IPS-15b (cell line): ENCODE data around the gene PPOX.

Source experiments
- H3K27me3 ChIP-seq: one replicate; pipeline ENCODE4 v1.6.1; 2013; ENCODE audit warnings: low read length; ENCODE audit not compliant: control insufficient read depth, insufficient read depth
- H3K36me3 ChIP-seq: one replicate; pipeline ENCODE4 v1.6.1; 2013; ENCODE audit warnings: low read length; ENCODE audit not compliant: control insufficient read depth, insufficient read depth
- H3K4me1 ChIP-seq: one replicate; pipeline ENCODE4 v1.6.1; 2013; ENCODE audit warnings: mild to moderate bottlenecking, low read length; ENCODE audit not compliant: control insufficient read depth, insufficient read depth
- H3K4me3 ChIP-seq: one replicate; pipeline ENCODE4 v1.5.1; 2013; ENCODE audit warnings: low read depth, low read length
- H3K9ac ChIP-seq: one replicate; pipeline ENCODE4 v1.6.1; 2013; ENCODE audit warnings: low read depth, mild to moderate bottlenecking, low read length
- H3K9me3 ChIP-seq: one replicate; pipeline ENCODE4 v1.6.1; 2013; ENCODE audit warnings: mild to moderate bottlenecking, low read length; ENCODE audit not compliant: control insufficient read depth, insufficient read depth

Gene PPOX

DNA sequence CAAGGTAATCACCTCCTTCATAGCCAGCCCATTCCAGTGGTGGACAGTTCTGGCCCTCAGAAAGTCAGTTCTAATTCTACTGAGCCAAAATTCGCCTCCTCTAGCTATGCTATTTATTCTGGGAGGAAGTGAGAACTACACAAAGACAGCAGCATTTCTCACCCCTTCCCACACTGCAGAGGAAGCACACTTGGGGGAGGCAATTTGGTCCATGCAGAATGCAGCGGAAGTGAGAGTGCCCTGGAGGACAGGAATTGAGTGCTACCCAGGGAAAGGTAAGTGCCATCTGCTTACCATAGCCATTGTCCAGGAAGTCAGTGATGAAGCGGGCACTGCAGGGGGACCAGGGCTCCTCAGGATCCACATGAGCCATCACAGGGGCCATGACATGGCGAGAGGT lies 28.9 kb downstream of the PPOX start:
- Histone ChIP-seq H3K36me3 (peaks cover 14% of the 10 kb centered on the region), H3K9me3 (no peaks in the 10 kb centered on the region), H3K27me3 (no peaks in the 10 kb centered on the region), H3K4me1 (peaks cover 34% of the 10 kb centered on the region), H3K9ac (no peak overlapping the region), H3K4me3 (no peak overlapping the region)

DNA sequence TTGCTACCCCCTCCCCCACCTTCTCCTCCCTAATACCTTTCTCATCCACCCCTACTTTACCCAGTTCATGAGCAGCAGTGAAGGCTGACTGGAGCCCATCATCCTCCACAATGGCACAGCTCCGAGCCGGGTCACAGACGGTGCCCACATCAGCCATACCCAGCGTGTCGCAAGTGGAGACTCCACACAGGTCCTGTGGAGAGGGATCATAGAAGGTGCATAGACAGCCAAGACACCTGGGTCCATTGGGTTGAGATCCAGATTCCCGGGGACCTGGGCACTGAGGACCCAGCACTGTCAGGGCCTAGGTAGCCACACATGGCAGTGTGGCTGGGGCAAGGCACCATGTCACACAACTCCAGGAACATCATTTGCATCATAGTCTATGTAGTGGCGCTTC lies 29.9 kb downstream of the PPOX start:
- Histone ChIP-seq H3K4me1 (peaks cover 43% of the 10 kb centered on the region), H3K27me3 (no peaks in the 10 kb centered on the region), H3K9ac (no peak overlapping the region)

DNA sequence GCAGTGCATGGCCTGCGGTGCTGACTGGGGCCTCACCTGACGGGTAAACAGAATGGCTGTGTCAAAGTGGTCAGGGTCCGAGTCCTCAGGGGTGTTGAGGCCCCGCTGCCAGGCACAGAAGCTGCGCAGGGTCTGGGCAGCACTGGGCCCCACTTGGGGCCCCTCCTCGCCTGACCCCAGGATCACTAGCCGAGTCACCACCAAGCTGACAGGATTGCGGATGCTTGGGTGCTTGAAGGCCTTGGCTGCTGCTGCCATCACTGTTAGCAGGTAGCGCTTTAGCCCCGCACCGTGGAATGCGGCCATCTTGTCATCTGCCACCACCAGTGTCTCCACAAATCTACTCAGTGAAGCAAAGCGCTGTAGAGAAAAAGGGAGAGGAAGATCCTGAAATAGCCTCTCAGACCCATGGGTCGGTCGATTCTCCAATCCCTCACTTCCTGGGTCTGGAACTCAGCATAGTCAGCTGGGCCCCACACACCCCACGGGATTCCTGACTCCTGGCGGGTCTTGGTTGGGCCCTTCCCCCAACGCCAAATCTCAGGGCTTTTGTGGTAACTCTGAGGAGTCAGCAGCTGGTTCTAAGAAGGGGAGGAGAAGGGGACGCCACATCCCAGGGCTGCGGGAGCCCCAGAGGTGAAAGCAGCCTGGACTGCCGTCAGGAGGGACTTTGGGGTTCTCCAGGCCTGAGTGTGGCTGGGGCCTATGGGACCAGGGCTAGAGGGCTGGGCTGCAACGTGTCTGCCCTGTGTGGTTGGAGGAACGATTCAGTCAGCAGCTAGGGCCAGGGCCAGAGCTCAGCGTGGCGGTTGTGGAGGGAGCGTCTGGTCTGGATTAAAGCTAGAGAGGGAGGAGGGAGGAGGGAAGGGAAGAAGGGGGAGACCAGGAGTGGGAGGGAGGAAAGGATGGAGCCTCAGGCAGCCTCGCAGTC lies 30.6 kb downstream of the PPOX start:
- peak overlapping the region; percentile 54 for H3K9ac ChIP-seq
- no peaks in the 10 kb centered on the region for H3K27me3 ChIP-seq
- H3K4me1 ChIP-seq = peaks cover 48% of the 10 kb centered on the region
- peak overlapping the region; percentile 50 for H3K4me3 ChIP-seq
- peaks cover 14% of the 10 kb centered on the region for H3K36me3 ChIP-seq
- H3K9me3 ChIP-seq = no peaks in the 10 kb centered on the region

More for the DNA sequence above, 29.9 kb downstream of the PPOX start:
- Histone ChIP-seq H3K4me3 (no peak overlapping the region), H3K9me3 (no peaks in the 10 kb centered on the region), H3K36me3 (peaks cover 14% of the 10 kb centered on the region)

DNA sequence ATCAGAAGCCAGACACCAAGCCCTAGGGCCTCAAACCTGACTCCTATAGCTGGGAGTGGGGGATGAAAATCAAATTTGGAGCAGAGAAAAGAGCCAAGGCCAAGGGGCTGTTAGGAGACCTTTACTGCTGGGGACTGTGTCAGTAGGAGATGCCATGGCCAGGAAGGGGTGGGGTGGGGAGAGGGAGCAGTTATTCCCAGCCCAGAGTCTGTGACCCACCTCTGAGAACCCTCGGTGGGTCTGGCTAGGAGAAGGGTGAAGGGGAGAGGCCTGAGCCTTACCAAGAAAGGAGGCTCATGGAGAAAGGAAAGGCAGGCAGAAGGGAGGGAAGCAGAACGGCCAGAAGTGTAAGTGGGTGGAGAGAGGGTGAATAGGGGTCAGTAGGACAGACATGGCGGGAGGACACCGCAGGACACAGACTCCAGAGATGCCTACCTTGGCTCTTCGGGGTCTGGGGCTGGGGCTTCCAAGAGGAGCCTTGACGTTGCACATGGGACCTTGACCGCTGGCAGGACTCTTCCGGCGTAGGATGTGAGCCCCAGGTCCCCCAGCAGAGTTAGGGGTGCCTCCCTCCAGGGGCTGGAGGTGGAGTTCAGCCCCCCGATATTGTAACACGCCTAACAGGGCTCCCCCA lies 31.5 kb downstream of the PPOX start:
- peak overlapping the region; percentile 50 for H3K4me3 ChIP-seq
- peaks cover 47% of the 10 kb centered on the region for H3K4me1 ChIP-seq
- peaks cover 14% of the 10 kb centered on the region for H3K36me3 ChIP-seq
- H3K27me3 ChIP-seq = no peaks in the 10 kb centered on the region
- no peaks in the 10 kb centered on the region for H3K9me3 ChIP-seq
- H3K9ac ChIP-seq = peak overlapping the region; percentile 12

DNA sequence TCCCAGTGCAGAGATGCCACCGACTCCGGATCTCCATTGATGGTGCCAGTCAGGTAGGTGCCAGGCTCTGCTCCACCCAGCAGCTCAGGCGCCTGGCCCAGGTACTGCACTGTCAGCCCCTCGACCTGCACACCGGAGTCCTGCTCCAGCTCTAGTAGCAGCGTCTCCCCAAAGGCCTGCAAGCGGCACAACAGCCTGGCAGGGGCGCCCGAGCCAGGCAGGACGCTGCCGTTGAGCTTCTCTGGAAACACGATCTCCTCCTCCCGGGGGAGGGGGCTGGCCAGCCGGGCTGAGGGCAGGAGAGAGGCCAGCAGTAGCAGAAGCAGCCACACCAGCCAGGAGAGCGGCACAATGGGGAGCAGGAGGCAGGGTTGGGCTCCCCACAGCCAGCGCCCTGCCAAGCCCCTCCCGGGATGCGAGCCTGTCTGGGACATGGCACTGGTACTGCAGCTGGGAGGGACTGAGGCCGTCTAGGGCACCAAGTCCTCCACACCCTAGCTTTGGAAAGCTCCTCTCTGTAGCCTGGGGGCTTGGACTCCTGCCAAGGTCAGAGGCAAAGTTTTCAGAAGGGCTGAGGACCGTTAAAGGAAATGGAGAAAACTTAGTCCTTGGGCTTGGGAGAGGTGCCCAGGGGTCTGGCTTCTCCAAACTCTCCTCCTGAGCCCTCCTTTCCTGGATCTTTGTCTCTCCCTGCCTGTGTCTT lies 32.1 kb downstream of the PPOX start:
- H3K27me3 ChIP-seq = no peaks in the 10 kb centered on the region
- peak overlapping the region; percentile 47 for H3K9ac ChIP-seq
- H3K4me3 ChIP-seq = peak overlapping the region; percentile 50
- peaks cover 14% of the 10 kb centered on the region for H3K36me3 ChIP-seq
- H3K9me3 ChIP-seq = no peaks in the 10 kb centered on the region
- H3K4me1 ChIP-seq = peaks cover 45% of the 10 kb centered on the region

DNA sequence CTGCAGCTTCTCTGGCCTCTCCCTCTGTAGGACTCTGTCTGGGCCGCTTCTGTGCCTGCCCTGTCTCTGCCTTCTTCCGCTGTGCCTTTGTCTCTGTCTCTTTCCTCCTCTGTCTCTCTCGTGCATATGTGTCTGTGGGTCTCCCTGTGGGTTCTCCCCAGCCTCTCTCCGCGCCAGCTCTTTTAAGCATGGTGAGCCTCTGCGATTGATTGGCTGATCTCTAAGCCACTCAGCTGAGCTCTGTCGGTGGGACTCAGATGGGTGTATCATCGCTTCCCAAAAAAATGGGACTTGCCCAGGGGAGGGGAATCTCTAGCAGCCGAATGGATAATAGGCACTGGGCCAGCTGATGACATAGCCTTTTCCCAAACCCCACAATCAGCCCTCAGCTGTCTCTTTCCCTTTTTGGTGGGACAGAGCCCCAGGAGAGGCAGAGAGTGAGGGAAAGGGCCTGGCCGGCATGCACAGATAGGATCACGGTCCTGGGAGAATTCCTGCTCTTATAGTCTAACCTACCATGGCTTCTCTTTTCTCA lies 32.7 kb downstream of the PPOX start, which contains the start of gene ADAMTS4:
TSS of gene ADAMTS4 (minus strand) at position 158 of the 535 bp plus-strand sequence. CDS start 427 bp downstream, outside the sequence.
- Histone ChIP-seq H3K9ac (peak within 1 kb of the TSS; percentile 88), H3K4me3 (peak within 1 kb of the TSS; percentile 50), H3K27me3 (no peaks in the 10 kb centered on the region), H3K36me3 (peaks cover 19% of the 10 kb centered on the region), H3K4me1 (peaks cover 46% of the 10 kb centered on the region), H3K9me3 (no peaks in the 10 kb centered on the region)

DNA sequence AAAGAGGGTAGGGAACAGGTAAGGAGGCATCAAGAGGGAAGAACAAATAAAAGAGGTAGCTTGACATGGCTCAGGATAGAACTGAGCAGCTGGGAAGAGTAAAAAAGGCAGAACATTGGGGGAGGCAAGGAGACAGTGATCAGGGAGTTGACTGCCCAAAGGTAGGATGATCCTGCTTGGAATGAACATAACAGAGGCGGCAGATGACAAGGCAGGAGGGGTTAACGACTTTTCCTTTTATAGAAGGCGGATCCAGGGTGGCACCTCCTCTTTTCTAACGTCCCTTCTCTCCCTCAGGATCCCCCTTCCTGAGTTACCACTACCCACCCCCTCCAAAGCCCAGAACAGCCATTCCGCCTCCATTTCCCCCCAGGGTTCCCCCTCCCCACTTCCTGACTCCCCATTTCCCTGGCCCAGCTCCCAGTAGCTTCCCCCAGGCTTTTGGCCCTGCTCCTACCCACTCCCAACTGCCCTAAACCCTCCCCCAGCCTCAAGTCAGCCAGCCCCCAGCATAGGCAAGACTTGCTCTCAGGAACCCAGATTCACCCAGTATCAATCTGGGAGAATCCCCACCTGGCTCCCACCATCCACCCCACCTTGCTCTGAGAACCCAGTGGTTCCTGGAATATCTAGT lies 33.4 kb downstream of the PPOX start:
- peak overlapping the region; percentile 50 for H3K4me3 ChIP-seq
- H3K9ac ChIP-seq = peak overlapping the region; percentile 88
- peaks cover 46% of the 10 kb centered on the region for H3K4me1 ChIP-seq

DNA sequence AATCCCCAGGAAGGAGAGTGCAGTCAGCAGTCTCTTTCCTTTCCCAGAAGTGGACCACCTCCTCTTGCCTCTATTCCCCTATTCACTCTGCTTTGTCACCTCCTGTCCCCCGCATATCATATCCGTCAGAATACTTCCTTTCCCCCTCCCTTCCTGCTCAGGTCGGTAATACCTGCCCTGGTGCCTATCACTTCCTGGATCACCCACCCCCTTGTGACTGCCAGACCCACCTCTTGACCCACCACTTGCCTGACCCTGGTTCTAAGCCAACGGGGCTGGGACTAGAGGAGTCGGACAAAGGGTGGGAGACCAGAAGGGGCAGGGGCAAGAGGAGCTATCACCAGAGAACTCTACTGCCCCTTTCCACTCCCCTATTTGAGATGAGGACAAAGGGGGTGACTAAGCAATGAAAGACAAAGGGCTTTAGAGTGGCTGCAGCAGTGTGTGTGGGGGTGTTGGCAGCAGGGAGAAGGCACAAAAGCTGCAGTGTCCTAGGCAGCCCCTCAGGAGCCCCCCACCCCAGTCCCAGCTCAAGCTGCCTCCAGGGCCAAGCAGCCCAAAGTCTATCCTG lies 34.3 kb downstream of the PPOX start:
- Histone ChIP-seq H3K27me3 (no peaks in the 10 kb centered on the region), H3K36me3 (peaks cover 22% of the 10 kb centered on the region), H3K9ac (peak overlapping the region; percentile 88), H3K9me3 (no peaks in the 10 kb centered on the region), H3K4me3 (peak overlapping the region; percentile 32), H3K4me1 (peaks cover 46% of the 10 kb centered on the region)

More for the DNA sequence above, 33.4 kb downstream of the PPOX start:
- peaks cover 25% of the 10 kb centered on the region for H3K36me3 ChIP-seq
- H3K27me3 ChIP-seq = no peaks in the 10 kb centered on the region
- H3K9me3 ChIP-seq = no peaks in the 10 kb centered on the region

DNA sequence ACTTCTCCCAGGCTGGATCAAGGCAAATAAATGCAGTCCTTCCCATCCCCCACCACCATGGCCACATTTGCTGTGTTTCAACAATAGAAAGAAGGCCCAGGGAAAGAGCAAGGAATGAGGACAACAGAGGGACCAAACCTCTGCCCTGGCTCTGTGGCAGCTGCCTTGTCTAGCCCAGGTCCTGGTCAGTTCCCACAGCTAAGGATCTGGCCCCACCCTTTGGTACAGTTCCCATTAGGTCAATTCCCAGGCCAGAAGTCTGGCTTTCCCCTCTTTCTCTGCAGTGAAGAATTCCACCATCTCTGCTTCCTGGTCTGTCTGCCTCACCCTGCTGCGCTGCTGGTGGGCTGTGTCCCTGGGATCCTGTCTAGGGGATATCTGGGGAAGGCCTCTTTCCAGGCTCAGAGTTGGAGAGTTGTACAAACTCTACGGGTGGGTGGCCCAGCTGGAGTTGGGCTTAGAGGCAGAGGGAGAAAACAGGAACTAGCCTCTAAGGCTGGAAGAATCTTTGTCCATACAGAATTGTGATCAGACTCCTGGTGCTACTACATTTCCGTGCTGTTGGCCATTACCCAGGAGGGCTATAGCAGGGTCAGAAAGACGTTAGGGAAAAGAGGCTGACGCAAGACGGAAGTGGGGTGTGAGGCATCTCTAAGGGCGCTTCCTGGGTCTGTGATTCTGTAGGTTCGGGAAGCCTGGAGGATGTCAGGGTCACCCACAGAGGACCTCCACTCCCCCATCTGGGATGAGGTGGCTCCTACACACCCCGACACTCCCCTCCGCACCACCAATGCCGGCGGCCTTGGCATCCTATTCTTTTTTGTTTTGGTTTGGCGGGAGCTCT lies 35.0 kb downstream of the PPOX start:
- Histone ChIP-seq H3K9ac (peak overlapping the region; percentile 88), H3K4me3 (peak overlapping the region; percentile 98), H3K9me3 (no peaks in the 10 kb centered on the region), H3K36me3 (peaks cover 18% of the 10 kb centered on the region), H3K27me3 (no peaks in the 10 kb centered on the region), H3K4me1 (peaks cover 46% of the 10 kb centered on the region)
